ENCODE measurements around the gene KLF9.

The KLF9 gene

DNA sequence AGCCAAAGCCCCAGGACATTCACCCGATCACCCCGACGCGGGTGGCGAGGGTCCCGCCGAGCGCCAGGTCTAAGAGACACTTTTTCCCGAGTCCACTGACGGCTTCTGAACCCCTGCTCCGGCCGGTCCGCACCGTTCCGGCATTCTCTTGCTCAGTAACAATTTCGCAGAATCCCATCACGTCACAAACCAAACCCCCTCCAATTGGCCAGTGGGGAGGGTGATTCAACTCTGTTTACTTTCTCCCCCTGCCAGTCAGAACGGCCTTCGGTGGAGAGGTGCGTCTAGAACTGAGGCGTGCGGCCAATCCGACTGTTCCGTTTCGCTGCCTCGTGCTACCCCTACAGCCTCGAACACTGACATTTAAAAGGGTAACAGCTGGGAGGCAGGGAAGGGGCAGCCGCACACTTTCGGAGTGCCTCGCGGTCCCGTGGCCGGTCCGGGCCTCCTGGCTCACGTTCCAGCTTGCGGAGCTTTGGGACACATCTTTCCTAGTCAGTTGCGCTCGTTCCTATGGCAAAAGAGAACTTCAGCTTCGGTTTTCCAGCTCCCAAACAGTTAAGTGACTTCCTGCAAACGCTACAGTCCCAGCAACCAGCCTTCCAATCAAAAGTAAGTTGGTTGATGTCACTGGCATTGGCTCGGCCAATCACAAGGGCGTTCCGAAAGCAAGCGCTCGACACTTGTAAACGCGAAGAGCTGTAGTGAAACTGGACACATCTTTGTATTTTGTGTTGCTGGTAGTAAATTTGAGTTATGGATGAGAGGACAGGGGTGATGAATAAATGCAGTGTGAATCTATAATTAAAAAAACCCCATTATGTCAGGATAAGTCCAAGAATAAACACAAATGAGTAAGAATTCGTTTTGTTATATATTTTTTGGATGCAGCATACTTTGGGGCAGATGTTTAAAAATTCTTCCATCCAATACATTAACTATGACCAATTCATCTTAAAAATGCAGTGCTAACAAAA, at the start of gene KLF9:
Gene KLF9, minus strand, starts transcription at position 859 of the 977 bp plus-strand sequence. CDS start 1,294 bp downstream, outside the sequence.
- DNase-seq (ENCODE audit: low spot score) = peak; percentile 93

DNA sequence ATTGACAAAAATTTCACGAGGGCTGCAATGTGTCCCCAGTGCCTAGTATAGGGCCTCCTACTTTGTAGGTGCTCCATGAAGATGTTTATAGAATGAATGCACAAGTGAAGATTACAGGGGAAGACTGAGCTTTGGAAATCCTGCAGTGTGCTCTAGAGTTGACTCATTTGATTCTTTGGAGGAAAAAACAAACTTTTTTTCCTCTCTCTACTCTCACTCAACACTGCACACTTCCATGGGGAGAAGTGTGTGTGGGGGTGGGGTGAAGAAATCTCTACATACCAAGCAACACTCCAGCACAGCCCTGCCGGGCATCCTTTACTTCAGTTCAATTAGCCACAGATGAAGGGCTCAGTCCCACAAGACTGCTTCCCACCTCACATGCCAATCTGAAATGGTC, 49.4 kb upstream of the KLF9 start:
- no peak for DNase-seq (ENCODE audit: low spot score)

DNA sequence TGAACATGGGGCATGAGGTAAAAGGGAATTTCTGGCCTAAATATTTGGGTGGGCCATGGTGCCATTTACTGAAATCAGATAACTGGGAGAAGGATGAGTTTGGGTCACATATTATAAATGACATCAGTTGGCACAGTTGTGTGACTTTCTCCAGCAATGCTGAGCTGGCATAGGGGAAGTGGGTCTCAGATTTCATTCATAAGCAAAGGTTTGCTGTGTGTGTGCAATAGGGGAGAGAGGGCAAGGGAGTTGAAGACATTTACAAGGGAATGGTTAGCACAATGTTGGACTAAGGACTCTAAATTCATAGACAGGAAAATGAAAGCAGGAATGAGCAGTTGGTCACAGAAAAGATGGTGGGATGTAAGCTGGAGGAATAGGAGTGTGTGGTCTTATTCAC, 47.8 kb upstream of the KLF9 start:
- DNase-seq (ENCODE audit: low spot score) = no peak

DNA sequence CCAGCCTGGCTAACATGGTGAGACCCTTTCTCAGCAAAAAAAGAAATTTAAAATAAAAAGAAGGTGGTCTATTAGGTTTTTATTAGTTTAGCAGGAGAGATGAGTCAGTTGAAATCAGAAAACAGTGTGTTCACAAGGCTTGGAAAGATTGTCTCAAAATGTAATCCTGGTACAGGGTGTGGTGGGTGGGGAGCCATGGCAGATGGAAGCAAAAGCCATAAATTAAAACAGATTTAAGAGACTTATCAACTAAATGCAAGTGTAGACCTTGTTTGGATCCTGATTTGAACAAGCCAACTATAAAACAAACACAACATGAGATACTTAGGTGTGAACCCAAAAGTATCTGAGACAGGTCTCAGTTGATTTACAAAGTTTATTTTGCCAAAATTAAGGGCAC, 42.8 kb upstream of the KLF9 start:
- no peak for DNase-seq (ENCODE audit: low spot score)

DNA sequence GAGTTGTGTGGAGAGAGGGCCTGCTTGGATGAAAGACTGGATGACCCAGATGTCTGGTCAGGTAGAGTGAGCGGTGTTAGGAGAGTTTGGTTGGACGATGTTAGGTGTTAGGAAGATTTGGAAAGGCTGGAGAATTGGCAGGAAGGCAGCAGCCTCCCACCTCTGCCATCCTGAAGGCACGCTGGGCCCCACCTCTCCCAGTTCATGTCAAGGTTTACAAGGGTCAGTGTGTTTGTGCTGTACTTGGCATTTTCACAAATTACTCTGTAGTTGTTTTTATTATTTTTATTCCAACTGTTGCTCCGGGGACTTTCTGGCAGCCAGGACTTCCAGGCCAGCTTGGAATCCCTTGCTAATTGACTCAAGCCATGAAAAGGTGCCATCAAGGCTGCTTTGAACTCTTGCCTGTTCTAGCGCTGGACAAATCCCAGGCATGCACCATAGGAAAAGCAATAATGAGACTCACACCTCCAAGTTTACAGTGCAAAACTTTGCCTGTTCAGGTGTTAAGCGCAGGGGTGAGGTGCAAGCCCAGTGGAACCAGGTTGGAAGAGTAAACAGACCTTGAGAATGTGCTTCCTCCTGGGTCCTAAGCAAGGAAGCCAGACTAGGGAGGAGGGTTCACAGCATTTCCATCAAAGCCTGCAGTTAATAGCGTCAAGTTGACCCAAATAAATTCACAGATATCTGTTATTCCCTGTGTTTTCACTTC, 41.7 kb upstream of the KLF9 start:
- no peak for DNase-seq (ENCODE audit: low spot score)

DNA sequence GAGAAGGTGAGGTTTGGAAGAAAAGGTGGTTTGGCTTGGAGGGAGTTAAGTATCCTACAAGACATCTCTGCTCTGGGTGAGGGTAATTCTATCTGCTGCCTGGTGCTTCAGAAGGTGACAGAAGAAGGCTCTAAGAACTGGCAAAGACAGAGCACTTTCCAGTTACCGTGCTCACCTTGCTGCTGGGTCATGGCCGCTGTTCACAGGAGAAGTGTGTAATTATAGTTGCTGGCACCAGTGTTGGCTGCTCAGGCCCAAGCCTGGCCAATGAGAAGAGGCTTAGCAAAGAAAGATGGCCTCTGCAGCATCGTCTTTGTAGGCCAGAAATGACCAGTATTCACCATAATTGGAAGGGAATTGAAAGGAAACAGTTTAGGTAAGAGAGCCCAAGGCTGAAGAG, 37.9 kb upstream of the KLF9 start:
- no peak for DNase-seq (ENCODE audit: low spot score)

DNA sequence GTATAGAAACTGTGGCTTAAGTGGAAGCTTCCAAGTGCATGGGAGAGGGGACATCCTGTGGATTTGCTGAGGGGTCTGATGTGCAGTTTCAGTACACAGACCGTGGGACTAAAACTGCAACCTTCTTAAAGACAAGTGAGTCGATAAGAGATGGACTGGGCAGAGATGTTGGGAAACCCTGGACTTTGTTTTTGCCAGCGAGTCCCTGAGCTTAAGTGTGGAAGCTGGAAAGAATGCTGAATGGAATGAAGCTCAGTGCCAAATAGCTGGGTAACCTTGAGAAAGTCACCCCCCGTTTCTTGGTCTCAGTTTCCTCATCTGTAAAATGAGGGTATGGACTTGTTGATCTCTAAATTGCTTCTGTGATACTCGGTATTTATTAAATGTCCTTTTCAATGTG, 37.3 kb upstream of the KLF9 start:
- DNase-seq (ENCODE audit: low spot score) = no peak

DNA sequence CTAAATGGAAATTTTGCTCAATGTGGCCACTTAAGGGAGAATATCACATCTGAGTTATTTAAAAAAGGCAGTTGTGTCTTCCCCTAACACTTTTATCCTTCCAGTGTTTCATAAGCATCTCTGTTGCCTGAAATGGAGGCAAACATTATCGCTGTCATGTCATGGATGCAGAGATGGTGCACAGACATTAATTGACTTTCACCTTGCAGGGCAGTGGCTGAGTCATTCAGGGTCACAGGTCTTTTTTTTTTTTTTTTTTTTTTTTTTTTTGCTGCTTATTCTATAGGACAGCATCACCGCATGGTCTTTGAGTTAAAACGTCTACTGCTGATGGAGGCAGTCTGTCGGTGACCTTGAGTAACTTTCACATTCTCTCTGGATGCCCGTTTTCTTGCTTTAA, 36.3 kb upstream of the KLF9 start:
- DNase-seq (ENCODE audit: low spot score) = no peak

DNA sequence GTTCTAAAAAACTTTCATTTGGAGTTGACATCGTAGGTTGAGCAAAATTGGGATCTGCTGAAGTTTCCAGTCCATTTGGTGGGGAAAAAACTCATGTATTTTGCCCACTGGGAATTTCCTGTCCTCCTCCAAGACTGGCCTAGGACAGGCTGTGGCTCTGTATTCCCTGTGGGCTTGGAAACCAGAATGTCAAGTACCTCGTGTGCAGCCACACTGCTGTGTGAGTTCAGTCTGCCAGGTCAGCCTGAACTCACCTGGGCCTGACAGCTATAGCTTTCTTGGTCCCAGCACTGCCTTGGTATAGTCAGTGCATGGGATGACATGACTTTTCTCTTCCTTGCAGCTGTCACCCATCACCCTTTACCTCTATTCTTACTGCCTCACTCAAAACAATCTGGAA, 35.0 kb upstream of the KLF9 start:
- no peak for DNase-seq (ENCODE audit: low spot score)

DNA sequence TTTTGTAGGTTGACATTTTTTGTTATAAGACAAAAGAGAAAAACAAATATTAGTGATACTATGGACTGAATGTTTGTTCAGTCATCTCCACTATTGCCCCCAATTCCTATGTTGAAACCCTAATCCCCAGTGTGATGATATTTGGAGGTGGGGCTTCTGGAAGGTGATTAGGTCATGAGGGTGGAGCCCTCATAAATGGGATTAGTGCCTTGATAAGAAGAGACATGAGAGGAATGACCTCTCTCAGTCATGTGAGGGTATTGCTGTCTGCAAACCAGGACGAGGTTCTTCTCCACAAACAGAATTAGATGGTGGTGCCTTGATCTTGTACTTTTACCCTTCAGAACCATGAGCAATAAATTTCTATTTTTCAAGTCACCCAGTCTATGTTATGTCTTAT, 34.5 kb upstream of the KLF9 start:
- DNase-seq (ENCODE audit: low spot score) = no peak

DNA sequence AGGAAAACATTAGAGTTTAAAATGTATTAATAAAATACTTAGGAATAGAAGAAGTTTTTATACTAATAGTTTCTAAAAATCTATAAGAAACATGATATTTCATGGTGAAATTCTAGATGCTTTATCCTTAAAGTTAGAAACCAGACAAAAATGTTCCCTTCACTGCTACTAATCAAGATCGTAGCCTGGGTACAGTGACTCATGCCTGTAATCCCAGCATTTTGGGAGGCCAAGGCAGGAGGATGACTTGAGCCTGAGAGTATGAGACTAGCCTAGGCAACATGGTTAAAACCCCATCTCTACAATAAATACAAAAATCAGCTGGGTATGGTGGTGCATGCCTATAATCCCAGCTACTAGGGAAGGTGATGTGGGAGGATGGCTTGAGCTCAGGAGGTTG, 30.4 kb upstream of the KLF9 start:
- DNase-seq (ENCODE audit: low spot score) = no peak

DNA sequence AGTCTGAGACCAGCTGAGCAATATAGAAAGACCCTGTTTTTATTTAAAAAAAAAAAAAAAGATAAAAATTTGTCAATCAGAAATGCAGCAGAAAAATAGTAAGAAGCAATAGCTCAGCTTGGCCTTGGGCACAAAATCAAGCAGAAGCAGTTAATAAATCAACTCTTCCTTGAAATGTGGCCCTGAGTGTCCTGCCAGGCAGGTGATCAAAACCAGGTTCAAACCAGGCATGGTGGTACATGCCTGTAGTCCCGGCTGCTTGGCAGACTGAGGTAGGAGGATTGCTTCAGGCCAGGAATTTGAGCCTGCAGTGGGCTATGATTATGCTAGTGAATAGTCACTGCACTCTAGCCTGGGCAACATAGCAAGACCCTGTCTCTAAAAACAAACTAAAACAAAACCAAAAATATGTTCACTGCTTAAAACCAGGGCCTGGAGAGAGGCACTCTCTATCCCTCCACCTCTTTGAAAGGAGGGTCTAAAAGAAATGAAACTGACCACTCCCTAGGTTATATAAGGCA, 27.9 kb upstream of the KLF9 start:
- no peak for DNase-seq (ENCODE audit: low spot score)

DNA sequence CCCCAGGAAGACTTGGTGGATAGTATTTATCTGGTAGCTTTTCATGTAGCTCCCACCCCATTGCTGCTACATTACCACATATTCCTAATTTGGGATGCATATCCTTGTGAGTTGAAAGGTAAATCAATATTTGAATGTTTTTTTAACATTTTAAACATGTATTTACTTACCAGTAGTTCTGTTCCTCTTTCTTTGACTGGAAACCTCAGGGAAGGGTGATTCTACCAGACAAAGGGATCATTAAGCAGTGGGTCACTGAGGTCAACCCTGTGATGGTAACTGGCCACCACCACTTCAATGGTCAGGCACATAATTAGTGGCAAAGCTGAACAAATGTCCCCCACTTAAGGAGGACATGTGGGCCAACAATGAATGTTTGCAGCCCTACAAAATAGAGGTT, 27.2 kb upstream of the KLF9 start:
- DNase-seq (ENCODE audit: low spot score) = no peak

DNA sequence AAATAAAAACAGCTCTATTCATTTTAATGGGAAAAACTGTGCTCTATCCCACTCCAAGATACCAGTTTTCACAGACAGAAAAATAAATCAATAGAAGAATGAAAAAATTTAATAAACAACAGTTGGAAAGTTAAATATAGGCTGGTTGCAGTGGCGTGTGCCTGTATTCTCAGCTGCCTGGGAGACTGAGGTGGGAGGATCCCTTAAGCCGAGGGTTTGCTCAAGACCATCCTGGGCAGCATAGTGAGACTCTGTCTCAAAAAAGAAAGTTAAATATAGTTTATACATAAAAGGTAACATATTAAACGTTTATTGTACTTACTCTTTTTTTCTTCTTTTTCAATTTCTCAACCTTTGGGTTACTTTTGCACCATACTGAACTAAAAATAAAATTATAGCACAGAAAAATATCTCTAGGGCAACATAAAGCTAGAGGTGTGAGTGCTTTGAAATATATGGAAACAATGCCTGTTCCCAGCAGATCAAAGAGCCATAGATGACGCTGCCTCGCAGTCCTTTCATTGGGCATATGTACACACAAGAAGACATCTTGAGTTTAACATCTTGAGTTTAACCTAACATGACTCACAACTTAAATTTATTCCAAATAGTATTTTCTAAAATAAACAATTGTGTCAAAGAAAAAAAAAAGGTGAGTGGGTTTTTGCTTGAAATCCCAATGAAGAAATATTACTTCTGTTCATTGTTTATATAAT, 25.7 kb upstream of the KLF9 start:
- DNase-seq (ENCODE audit: low spot score) = no peak

DNA sequence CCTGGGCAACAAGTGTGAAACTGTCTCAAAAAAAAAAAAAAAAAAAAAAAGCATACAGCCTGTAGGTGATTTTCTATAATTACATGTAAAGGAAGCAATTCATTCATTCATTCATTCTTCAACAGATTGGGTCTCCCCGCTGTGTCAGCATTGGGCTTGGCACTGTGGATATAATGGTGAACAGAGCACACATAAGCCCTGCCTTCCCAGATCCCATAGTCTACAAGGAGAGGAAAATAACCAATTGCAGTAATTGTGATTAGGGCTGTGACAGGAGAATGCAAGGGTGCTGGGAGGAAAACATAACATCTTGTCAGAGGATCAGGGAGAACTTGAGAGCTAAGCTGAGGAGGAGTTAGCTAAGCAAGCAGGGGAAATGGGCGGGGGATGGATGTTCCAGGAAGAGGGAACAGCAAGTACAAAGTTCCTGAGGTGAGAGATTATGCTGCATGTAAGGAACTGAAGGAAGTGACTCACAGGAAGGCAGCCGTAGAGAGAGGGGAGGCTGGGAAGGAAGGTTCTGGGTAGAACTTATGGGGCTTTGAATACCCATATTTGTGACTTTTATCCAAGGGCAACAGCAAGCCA, 24.0 kb upstream of the KLF9 start:
- no peak for DNase-seq (ENCODE audit: low spot score)

DNA sequence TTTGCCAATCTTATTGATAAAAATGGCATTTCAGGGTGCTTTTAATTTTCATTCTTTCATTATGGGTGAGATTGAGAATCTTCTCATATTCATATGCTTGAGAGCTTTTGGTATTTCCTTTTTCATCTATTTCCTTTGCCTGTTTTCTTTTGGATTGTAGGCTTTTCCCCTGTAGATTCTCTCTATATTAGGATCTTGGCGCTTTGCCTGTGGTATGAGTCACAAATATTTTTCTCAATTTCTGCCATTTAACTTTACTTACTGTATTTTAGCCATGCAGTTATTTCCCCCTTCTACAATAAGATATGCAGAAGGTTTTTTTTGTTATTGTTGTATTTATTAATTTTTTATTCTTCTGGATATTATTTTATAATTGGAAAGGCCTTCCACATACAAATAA, 21.5 kb upstream of the KLF9 start:
- DNase-seq (ENCODE audit: low spot score) = peak; percentile 44

DNA sequence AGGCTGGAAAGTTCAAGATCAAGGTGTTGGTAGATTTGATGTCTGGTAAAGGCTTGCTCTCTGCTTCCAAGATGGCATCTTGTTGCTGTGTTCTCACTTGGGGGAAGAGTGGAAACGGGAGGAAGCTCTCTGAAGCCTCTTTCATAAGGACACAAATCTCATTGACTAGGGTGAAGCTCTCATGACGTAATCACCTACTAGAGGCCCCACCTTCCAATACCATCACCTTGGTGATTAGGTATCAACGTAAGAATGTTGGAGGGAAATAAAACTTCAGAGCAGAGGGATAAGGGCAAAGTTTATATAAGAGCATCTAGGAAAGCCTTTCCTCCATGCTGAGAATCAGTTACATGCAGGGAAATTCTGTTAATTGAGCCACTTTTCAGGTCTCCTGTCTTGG, 15.4 kb upstream of the KLF9 start:
- DNase-seq (ENCODE audit: low spot score) = no peak

DNA sequence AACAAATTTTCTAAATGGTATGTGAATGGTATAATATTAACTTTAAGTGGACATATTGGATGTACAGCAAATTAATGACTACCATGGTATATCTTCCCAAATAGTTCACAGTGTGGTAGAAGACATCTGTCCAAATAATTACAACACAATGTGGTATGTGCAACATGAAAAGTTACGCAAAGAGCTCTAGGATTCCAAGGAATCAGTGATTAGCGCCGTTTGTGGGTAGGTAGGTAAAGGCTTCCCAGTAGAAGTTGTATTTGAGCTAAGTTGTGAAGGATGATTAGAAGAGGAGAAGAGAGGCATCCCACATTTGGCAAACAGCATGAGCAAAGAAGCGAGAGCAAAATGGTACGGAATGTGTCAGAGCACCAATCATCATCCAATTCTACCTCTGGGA, 14.3 kb upstream of the KLF9 start:
- DNase-seq (ENCODE audit: low spot score) = no peak

DNA sequence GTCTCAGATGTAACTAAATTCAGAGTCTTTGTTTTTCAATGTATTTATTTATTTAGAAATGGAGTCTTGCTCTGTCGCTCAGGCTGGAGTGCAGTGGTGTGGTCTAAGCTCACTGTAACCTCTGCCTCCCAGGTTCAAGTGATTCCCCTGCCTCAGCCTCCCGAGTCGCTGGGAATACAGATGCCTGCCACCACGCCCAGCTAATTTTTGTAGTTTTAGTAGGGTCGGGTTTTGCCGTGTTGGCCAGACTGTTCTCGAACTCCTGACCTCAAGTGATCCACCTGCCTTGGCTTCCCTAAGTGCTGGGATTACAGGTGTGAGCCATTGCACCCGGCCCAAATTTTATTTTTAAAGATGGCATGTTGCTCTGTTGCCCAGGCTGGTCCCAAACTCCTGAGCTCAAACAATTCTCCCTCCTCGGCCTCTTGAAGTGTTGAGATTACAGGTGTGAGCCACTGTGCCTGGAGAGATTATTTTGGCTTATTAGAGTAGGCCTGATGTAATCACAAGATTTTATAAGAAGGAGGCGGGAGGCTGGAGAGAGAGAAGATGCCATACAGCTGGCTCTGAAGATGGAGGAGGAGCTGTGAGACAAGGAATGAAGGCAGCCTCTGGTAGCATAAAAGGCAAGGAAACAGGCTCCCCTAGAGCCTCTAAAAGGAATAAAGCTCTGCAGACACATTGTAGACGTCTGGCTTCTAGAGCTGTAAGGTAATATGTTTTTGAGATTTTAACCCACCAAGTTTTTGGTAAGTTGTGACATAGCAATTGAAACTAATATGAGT, 12.9 kb upstream of the KLF9 start:
- no peak for DNase-seq (ENCODE audit: low spot score)

DNA sequence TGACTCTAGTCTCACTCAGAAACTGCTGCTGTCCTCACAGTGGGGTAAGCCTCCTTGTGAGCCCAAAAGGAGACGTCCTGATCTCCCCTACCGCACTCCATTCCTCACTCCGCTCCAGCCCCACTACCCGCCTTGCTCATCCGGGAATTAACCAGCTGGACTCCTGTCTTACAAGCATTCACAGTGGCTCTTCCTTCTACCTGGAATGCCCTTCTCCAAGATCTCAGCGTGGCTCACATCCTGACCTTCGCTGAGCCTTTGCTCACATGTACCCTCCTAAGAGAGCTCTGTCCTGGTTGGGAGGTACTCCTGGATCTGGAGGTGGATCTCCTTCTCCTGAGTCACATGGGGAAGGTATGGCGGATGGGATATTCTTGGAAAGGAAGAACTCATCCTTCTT, 10.7 kb upstream of the KLF9 start:
- no peak for DNase-seq (ENCODE audit: low spot score)

DNA sequence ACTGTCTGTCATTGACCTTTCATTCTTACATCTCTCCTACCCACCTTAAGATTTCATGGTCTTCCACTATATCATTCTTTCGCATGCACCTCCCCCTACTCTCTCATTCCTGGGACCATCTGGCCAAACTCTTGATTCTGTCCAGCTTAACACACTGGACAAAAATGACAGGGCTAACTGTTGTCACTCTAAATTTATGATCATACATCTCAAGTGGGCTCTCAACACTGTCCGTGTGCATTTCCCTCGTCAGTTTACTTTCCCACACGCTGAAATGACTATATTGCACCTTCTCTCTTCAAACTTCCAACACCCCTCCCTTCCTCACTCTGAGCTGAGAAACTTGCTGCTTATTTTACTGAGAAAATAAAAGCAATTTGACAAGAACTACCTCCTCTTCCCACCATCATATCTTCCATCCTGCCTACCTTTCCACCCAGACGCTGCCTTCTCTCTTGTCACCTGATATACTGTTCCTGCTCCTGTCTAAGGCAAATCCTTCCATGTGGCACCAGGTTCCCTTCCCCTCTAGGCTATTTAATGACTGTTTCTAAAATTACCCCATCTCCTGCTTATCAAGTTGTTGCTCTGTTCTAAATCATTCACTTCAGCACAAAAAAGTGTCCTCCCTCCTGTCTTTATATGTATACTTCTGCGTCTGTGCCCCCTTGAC, 8.1 kb upstream of the KLF9 start:
- no peak for DNase-seq (ENCODE audit: low spot score)
